ENCODE data around the gene OR2H1. TPM values are rescaled to one million over a fixed set of nuclear protein-coding genes. Genes with fewer than 3 reads are reported as not detected.

The OR2H1 gene
- total and polyA plus RNA-seq, 9 of the 15 experiments (the other 6 are each of a cell fraction or from before 2014, with no cell fraction given) = not detected

DNA sequence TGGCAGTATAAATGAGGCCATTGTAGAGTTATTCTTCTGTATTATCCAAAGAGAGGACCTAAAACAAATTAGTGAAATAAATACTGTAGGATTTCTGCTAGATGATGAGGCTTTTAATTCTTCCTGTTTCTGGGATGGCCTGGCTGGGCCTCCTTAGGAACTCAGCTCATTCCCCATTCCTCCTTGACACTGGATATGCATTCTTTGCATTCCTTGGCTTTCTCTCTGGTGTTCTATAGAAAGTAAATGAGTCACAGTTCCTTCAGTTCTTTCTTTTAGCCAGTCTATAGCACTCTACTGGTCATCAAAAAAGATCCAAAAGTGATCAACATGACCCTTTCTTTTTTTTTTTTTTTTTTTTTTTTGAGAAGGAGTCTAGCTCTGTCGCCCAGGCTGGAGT is 9.3 kb upstream of the OR2H1 start (continued):
- TF ChIP-seq ID3 (CRISPR knock-in tag; IDR thresholded peaks at IDR 0.05) (no peak), ID3 (tag; IDR thresholded peaks at IDR 0.05) (no peak), MAZ (CRISPR knock-in tag; conservative IDR thresholded peaks at IDR 0.05 in 1 of 2, IDR thresholded peaks at IDR 0.05 in 1 of 2) (no peak), USF1 (CRISPR knock-in tag; IDR thresholded peaks at IDR 0.05) (no peak)

DNA sequence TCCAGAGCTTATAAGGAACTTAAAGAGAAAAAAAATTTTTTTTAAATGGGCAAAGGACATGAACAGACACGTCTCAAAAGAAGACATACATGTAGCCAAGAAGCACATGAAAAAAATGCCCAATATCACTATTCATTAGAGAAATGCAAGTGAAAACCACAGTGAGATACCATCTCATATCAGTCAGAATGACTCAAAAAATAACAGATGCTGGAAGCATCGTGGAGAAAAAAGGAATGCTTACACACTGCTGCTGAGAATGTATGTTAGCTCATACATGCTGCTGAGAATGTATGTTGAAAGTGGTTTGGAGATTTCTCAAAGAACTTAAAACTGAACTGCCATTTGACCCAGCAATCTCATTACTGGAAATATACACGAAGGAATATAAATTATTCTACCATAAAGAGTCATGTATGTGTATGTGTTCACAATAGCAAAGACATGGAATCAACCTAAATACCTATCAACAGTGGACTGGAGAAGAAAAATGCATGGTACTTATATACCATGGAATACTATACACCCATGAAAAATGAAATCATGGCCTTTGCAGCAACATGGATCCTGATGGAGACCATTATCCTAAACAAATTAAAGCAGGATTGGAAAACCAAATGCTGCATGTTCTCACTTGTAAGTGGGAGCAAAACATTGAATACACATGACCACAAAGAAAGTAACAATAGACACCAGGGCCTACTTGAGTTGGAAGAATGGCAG is 5.3 kb upstream of the OR2H1 start:
- Histone ChIP-seq H3K4me1 (replicated peaks in 1 of 2; ENCODE audit: control insufficient read depth in 2 of 2, insufficient read depth in 2 of 2, low read length in 2 of 2) (no peaks in the 10 kb centered on the region), H3K9me3 (replicated peaks; ENCODE audit: control insufficient read depth, insufficient read depth, low read depth, low read length) (no peaks in the 10 kb centered on the region), H2AFZ (ENCODE audit: low read depth, low read length) (no peak overlapping the region), H3K4me2 (ENCODE audit: insufficient read depth, low read length) (no peak overlapping the region), H4K20me1 (replicated peaks; ENCODE audit: control insufficient read depth, insufficient read depth, low read length) (no peaks in the 10 kb centered on the region), H3K36me3 (ENCODE audit: control insufficient read depth, insufficient read depth, low read length) (no peaks in the 10 kb centered on the region), H3K27me3 (ENCODE audit: control insufficient read depth in 2 of 2, insufficient read depth in 2 of 2, low read length in 2 of 2) (no peaks in the 10 kb centered on the region), H3K79me2 (ENCODE audit: control insufficient read depth, insufficient read depth, low read length) (no peaks in the 10 kb centered on the region), H3K27ac (ENCODE audit: extremely low read depth, low read depth, low read length) (no peak overlapping the region), H3K9ac (ENCODE audit: insufficient read depth in 1 of 2, low read depth in 2 of 2, low read length in 2 of 2) (no peak overlapping the region), H3K9me1 (ENCODE audit: control insufficient read depth, insufficient read depth, low read length) (no peaks in the 10 kb centered on the region), H3K4me3 (no peak overlapping the region)
- no TSS peak for BruUV-seq (replicated peaks)
- POLR2A ChIA-PET = no interaction called here
- 1% methylated on average over 3 of the region's 3 CpGs for WGBS (ENCODE audit: insufficient coverage, low coverage, missing lambda C conversion rate)
- CTCF ChIA-PET (ENCODE audit: low intra/inter-chr PET ratio) = no interaction called here
- in situ Hi-C loops (cut with MboI) = no loop called here
- ATAC-seq = no peak
- no peak for FAIRE-seq
- intact Hi-C loops (cut with micrococcal nuclease) = no loop called here
- DNase-seq (ENCODE audit: extremely low read depth in 1 of 4, low spot score in 3 of 4) = no peak
- TF ChIP-seq TFAP4 (CRISPR knock-in tag; IDR thresholded peaks at IDR 0.05; ENCODE audit: borderline replicate concordance) (no peak), MXI1 (IDR thresholded peaks at IDR 0.05; ENCODE audit: low read depth, low read length) (no peak), CSDE1 (IDR thresholded peaks at IDR 0.05) (no peak), XRCC4 (IDR thresholded peaks at IDR 0.05; ENCODE audit: extremely low read depth, insufficient read depth, insufficient read length) (no peak), NFXL1 (CRISPR knock-in tag; IDR thresholded peaks at IDR 0.05) (no peak), CREB1 (IDR thresholded peaks at IDR 0.05) (no peak), CREB1 (CRISPR knock-in tag; IDR thresholded peaks at IDR 0.05) (no peak), TEAD1 (CRISPR knock-in tag; IDR thresholded peaks at IDR 0.05) (peak in 1 of 2 experiments; percentile 41; a peak in 1 of 4 replicates), ZNF197 (CRISPR knock-in tag; IDR thresholded peaks at IDR 0.05; ENCODE audit: low read depth) (no peak), ATF4 (CRISPR knock-in tag; IDR thresholded peaks at IDR 0.05) (no peak), ID3 (CRISPR knock-in tag; IDR thresholded peaks at IDR 0.05) (no peak), ID3 (tag; IDR thresholded peaks at IDR 0.05) (no peak)
- TF ChIP-seq, protein P1, sequence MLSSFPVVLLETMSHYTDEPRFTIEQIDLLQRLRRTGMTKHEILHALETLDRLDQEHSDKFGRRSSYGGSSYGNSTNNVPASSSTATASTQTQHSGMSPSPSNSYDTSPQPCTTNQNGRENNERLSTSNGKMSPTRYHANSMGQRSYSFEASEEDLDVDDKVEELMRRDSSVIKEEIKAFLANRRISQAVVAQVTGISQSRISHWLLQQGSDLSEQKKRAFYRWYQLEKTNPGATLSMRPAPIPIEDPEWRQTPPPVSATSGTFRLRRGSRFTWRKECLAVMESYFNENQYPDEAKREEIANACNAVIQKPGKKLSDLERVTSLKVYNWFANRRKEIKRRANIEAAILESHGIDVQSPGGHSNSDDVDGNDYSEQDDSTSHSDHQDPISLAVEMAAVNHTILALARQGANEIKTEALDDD (IDR thresholded peaks at IDR 0.05) = no peak
